Measurements from ENCODE around the gene FBXL5.

FBXL5 gene

GRCh38 chr4:15558561-15558960, 96.6 kb downstream of the FBXL5 start:
- no peak for DNase-seq (ENCODE audit: low read depth in 2 of 2)

- no peak for DNase-seq (ENCODE audit: low read depth in 2 of 2)
These were observed 97.2 kb downstream of the FBXL5 start for GRCh38 chr4:15557786-15558550.

DNA sequence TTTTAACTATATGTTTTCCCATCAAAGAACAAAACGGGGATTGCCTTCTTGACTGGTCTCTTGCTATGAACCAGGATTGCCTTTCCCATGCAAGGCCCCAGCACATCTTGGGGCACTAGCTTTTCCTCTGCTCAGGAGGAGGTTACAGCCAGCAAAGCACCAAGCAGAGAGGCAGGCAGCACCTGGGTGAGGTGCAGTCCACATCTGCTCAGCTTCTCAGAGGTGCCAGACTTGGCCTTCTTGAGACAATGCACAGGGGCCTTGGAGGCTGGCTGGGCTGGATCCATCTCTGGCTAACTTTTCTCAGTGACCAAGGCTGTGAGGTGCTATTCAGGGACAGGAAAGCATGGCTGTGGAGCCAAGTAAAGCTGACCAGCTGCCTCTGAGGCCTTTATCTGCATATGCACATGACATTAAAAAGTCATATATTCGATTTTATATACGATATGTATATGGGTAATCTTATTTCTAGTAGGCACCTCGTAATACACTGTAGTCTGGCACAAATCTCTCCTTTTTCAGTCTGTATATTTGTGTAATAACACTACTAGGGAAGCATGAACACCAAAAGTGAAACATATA, 98.6 kb downstream of the FBXL5 start:
- no peak for DNase-seq (ENCODE audit: low read depth in 2 of 2)
